NCI-H82 treated with DMSO at 0.1 percent for 48 hours (cell line): Measurements from ENCODE around the gene MBTD1.
"Not testable (repeated sequence)": the region's sequence is repeated elsewhere in the genome, so short reads cannot be mapped to it uniquely, and the experiment has no call there.

Experiments
- DNase-seq: peaks from one replicate; lab custom pipeline; 2025; ENCODE audit not compliant: unreplicated experiment; lab: John Stamatoyannopoulos, UW

Gene MBTD1

DNA sequence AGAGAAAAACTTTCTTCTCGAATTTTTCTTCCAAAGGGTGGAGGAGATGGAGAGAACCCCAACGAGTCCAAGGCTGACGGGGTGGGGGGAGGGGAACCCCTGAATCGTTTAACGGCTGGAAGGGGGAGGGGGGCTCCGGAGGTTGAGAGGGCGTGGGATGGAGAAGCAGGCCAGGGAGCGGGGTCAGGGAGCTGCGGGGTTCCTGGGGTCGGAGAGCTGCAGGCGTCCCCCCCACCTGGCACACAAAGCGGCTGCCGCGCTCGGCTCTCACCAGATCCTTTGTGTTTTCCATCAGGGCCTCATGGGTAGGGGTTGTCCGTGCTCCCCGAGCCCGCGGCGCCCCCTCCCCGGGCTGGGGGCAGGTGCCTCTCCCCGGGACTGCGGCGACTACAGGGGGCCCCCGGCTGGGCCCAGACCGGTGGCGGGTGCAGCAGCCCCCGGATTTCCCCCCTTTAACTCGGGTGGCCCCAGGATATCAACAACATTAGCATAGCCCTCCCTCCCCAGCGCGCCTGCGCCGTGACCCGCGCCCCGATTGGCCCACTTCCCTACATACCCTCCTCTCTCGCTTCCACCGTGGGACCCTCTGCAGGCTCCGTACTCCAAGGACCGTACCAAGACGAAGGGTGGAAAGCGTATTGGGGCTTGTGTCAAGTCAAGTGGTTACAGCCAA, at the start of gene MBTD1:
TSS of gene MBTD1 (minus strand) at position 486 of the 673 bp plus-strand sequence. CDS start 34,888 bp downstream, outside the sequence.
- DNase-seq: peak; percentile 95

DNA sequence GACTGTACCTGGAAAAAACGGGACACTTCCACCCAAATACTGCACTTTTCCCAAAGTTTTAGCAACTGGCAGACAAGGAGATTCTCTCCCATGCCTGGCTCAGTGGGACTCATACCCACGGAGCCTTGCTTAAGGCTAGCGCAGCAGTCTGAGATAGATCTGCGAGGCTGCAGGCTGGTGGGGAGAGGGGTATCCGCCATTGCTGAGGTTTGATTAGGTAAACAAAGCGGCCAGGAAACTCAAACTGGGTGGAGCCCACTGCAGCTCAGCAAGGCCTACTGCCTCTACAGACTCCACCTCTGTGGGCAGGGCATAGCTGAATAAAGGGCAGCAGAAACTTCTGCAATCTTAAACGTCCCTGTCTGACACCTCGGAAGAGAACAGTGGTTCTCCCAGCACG, 45.3 kb upstream of the MBTD1 start:
- DNase-seq: no peak

DNA sequence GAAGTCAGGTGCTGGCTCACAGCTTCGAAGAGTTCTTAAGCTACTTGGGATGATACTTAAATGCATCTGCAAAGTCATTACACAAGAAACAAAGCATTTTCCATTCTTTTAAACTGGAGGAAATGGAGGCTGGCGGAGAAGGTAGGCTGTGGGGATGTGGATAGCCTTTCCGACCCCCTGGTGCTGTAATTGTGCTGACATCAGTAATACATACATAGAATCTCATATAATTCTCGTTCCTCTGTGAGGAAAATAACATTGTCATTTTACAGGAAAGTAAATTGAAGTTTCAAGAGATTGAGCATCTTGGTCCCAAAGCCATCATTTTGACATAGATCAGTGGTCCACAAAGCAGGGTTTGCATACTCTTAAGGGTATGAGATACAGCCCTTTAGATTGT, 40.0 kb upstream of the MBTD1 start:
- DNase-seq: no peak

DNA sequence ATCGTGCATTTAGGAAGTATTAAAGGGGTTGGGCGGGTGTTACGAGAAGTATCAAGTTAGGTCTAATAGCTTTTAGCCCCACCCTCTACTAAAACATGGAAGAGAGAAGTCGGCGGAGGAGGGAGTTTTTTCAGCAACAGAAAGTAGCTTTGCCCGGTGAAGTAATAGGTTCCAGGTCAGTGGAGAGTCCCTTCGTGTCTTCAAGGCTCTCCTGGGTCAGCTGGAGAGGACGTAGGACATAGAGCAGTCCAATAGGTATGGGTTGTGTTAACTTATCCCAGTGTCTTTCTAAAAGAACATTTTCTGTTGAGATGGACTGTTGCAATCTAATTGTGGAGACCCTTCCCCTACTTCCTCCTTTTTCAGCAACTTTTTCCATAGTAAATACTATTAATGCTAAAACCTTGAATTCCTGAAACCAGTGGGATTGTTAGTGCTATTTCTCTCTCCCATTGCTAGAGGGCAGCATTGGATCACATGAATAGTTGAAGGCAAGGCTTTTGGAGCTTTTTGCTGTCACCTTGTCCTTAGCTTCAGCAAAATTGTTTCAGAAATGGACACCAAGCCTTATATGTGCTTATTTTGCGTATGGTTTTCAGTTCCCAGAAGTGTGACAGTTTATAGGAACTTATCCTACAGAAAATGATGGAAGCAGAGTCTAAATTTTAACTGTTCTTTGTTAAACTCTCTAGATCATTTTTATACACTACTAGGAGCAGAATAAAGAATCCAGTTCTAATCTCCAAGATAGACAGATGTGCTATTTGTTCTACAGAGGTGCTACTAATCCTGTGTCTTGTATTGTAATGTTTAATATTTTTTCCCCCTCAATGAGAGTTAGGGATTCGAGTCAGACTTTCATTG, 38.9 kb upstream of the MBTD1 start:
- peak; percentile 21 for DNase-seq

DNA sequence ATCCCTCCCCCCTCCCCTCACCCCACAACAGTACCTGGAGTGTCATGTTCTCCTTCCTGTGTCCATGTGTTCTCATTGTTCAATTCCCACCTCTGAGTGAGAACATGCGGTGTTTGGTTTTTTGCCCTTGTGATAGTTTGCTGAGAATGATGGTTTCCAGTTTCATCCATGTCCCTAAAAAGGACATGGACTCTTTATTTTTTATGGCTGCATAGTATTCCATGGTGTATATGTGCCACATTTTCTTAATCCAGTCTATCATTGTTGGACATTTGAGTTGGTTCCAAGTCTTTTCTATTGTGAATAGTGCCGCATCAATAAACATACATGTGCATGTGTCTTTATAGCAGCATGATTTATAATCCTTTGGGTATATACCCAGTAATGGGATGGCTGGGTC, 34.5 kb upstream of the MBTD1 start:
- not testable (repeated sequence) for DNase-seq

DNA sequence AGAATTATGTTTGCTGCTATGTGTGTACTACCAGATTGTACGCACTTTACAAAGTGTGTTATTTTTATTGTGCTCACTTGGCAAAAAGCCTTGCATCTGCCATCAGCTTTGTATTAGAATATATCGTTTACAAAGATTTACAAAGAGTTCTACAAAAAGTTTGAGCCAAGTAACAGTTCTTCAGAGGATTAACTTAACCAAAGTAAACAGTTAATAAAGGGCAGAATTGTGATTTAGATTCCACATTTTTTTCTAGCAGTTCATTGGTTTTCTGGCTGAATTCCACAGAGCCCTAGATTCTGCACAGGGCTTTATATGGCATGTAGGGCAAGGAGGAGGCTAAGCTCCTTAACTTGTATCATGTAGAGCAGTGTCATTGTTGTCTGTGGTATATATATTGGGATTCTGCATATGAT, 29.9 kb upstream of the MBTD1 start:
- no peak for DNase-seq

DNA sequence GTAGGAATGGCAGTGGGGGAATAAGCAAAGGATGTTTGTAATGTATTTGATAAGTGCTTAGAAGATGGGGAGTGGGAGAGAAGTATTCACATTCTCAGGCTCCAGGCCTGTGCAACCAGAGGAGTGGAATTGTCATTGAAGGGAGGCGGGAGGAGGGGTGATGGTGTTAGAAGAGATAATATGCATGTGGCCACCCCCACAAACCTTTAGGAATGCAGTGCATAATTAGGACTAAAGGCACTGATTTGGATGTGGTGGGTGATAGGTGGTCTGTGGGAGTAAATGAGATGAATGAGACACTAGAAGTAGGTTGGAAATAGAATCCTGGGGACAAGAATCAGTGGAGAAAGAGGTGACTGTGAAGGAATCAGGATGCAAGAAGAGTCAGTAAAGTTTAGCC, 27.6 kb upstream of the MBTD1 start:
- DNase-seq: no peak

DNA sequence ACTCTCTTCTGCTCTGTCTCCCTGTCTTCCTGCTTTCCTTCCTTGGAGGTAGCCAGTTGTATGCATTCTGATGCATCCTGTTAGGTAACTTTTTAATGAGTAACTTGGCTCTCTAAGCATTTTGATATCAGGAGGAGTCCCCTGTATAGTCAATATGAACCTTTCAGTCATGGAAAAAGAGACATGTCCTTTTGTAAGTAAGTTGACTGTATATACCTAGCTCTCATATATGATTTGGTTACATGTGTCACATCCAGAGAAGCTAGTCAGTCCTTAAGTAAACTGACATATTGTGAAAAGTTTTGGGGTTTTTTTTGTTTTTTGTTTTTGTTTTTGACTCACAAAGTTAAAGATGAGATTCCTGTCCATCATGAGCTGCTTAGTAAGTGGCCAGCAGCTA, 19.3 kb upstream of the MBTD1 start:
- DNase-seq: no peak

DNA sequence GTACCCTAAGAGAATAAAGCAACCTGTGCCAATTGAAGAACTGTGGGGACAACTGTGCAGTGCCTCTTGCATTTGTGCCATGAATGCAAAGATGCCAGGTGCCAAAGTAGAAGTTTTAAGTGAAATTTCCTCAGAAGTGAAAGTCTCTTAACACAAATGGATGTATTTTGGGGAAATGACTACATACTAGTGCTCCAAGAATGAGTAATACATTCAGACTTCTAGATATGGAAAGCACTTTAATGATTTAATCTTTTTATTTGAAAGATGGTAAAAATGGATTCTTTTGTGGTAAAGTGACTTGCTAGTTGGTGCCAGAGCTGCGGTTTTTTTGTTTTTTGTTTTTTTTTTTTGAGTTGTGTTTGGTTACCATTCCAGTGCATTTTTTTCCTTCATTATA, 15.5 kb upstream of the MBTD1 start:
- no peak for DNase-seq

DNA sequence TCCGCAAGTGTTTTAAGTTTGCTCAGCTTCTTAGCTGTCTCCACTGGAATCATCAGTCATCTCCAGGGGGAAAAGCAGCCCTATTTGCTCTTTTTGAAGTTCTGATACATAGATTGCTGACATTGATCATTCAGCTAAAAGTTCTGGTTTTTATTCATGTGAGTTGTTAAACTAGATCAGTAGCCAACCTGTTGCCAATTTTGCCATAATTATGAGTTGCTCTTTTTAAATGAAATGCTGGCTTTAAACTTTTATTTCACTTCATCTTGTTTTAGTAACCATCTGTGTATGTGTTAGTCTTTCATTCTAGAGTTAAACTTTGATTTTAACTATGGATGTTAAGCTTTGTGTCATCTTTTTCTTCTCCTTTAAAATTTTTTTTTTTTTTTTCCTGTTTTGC, 13.0 kb upstream of the MBTD1 start:
- no peak for DNase-seq

DNA sequence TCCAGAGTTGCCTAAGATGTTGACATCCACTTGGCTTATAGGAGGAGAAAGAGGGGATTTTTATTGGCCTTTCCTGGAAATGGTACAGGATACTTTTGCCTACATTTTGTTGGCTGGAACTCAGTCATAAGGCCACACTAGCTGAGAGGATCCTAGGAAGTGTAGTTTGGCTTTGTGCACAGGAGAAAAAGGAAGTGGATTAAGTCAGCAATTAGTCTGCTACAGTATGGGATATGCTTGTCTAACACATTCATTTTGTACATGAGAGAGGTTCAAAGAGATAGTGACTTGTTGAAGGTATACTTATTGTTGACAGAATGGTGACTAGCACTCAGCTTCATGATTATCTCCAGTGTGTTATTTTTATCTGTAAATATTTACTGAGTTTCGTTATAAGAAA, 10.8 kb upstream of the MBTD1 start:
- no peak for DNase-seq

DNA sequence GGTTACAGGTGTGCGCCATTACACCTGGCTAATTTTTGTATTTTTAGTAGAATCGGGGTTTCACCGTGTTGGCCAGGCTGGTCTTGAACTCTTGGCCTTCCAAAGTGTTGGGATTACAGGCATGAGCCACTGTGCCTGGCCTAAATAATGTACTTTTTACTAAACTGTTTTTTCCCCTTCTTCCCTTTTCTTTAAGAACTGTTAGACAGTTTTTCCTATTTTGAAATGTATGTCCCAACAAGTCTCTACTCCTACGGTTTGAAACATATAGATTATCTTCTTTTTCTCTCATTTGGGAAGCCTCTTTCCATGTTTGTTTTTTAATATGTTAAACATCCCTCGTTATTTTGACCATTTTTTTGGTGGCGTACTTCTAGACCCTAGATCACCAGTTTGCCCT, 10.1 kb upstream of the MBTD1 start:
- DNase-seq: no peak

DNA sequence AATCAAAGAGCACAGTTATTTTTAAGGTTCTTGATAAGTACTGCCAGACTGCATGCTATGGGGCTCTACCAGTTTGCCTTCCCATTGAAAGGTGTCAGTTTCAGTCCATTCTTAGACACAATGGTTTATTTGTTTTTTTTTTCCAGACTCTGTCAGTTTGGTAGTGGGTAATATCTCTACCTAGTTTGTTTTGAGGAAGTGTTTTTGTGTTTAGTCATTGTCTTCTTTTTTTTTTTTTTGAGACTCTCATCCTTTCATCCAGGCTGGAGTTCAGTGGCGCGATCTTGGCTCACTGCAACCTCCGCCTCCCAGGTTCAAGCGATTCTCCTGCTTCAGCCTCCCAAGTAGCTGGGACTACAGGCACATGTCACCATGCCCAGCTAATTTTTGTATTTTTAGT, 4.6 kb upstream of the MBTD1 start:
- DNase-seq: not testable (repeated sequence)

DNA sequence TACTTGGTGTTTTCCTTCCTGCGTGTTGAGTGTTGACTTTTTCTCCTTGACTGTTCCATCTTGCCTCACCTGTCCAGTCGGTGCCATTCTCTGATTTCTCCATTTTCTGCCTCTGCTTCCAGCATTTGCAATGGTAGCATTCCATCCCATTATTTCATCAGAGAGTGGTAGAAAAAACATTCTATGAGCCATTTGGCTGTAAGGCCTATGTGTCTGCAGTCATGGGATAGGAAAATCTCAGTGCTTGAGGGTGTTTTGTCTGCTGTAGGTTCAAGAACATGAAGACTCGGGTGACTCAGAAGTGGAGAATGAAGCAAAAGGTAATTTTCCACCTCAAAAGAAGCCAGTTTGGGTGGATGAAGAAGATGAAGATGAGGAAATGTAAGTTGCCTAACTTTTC, 3.2 kb upstream of the MBTD1 start:
- no peak for DNase-seq

DNA sequence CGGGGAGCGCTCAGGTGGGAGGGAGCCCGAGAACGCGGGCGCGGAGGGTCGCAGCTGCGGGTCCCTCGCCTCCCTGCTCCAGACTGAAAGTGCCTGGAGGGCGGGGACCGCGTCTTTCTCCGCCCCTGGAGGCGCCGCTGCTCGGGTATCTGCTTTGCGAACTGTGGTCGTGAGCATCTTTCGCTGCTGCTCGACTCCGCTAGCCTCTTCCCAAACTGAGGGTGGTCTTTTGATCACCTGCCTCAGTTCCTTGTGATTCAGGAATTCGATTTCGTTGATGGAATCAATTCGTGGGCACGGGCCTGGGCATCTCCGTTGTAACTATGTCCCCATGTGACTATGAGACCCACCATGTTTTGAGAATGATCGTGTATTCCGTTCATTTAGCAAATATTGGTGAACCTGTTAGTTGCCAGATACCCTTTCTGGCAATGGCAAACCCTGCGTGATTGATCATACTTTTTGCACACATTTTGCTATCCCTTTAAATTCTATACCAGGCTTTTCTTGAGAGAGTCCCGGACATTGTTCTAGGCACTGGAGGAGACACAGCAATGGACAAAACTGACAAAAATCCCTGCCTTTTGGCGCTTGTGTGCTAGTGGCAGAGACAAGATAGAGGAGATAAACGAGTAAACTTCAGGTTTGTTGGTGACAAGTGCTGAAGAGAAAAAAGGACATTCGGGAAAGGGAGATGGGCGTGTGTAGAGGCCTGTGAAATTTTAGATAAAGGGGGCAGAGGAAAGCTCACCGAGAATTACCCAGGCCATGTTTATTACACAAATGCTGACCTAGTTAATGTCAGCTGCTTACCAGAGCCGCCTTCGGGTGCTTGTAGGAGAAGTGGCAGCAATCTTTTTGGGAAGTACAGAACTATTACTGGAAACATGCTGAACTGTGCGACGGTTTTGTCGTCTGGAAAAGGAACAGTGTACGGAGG, 1.4 kb upstream of the MBTD1 start:
- DNase-seq: peak; percentile 41

DNA sequence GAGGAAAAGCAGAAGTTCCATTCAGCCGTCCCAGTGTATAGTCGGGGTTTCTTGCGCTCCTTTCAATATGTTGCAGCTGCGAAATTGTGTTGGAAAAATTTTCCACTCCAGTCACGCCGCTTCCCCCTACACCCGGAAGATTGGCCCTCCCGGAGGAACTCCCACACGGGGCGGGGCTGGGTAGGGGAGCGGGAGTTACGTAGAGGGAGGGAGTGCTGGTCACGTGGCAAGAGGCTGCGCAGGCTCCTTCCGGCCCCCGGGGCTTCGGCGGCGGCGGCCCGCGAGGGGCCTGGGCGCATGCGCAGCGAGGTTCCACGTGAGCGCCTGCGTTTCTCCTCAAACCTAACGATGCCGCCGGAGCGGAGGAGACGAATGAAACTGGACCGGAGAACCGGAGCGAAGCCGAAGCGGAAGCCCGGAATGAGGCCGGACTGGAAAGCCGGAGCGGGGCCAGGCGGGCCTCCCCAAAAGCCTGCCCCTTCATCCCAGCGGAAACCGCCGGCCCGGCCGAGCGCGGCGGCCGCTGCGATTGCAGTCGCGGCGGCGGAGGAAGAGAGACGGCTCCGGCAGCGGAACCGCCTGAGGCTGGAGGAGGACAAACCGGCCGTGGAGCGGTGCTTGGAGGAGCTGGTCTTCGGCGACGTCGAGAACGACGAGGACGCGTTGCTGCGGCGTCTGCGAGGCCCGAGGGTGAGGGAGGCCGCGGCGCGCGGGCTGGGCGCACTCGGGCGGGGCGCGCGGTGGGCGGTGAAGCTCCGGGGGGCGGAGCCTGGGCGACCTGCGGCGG, 581 bp upstream of the MBTD1 start, which contains the start of gene UTP18:
TSS of gene UTP18 (plus strand) at position 310 of the 787 bp plus-strand sequence. CDS start at position 349, 39 bp downstream.
- DNase-seq: peak; percentile 95

DNA sequence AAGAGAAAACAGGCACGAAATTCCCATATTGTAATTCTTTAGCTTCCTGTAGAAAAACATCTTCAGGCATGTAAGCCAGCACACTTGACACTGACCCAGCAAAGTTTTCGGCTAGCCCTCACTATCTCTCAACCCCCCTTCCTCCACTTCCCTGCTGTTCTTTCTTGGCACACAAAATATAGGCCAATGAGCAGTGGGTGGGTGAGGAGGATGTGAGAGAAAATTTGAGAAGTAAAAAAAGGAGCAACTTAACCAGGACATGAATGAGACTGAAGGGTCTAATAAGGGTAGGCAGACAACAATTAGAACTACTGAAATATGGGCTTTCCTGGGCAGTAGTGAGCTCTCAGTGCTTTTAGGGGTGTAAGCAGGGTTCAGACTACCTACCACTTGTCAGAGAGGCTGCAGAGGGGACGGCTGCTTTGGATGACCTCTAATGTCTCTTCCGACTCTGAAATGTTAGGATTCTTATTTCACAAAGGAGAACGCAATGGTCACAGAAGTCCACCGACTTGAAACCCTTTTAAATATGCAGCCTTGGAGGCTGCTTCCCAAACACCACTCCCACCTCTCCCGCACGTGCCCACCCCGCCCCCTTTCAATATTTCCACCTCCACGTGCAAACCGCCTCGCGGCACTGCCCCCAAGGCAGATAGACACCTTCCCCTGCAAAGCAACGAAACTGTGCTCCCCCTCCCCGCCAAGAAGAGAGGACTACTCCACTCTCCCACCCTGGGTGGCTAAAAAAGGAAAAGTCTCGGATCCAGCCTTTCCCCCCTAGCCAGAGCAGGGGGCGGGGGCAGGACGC, 889 bp downstream of the MBTD1 start:
- no peak for DNase-seq

DNA sequence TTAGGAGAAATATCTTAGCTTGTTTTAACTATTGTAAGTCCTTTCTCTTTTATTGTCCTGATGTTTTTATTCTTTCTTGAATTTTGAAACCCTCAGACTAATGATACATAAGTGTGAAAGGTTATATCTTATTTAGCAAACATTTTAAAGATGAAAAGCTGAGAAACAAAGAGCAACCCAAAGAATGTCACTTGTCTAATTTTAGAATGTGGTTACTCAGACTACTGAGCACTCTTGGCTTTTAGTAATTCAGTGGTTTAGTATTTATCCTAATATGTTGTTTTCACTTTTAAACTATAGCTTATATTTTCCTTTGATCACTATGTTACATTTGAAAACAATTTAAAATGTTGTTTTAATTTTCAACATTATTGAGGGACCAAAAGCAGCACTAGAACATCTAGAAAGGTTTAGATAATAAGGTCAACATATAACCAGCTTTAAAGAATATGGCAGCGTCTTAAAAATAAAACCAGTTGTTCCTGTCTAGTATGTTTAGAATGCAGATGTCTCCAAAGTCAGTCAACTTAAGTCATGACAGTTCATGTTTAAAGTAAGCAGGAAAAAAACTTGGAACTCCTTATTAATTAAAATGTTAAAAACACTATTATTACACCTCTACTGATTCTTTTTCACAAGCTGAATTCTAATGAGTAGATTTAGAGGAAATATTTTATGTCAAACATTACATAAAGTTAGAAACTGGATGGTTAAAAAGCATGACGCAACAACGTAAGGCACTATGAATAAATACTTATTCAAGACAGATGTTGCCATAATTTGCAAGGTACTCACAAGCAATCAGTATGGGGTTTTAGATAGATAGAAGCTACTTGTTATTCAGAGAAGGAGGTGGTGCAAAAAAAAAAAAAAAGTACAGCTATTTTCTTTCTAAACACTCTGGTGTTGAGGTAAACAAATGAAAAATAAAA, 2.4 kb downstream of the MBTD1 start:
- no peak for DNase-seq

DNA sequence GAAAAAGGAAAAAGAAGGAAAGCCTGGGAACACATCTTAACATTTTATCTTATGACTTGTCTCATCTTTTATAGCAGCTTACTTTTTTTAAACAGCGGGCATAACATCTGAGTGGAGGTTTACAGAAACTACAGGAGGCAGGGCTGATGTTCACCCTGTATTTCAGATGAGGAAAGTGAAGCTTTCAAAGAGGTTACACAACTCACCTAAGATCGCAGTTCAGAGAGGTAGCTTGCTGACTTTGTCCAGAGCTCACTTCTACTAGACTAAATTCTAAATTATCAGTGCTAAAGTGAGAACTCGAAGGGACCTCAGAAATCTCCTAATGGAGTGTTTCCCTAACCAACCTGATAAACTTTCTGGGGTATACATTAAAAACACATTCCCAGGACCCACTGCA, 3.7 kb downstream of the MBTD1 start:
- DNase-seq: no peak
